Measurements from ENCODE around the gene ETNK2. TPM values are rescaled to one million over a fixed set of nuclear protein-coding genes. Genes with fewer than 3 reads are reported as not detected.

Gene ETNK2
- total and polyA plus RNA-seq, 2 of the 13 experiments (the other 11 are each of a cell fraction or from before 2014, with no cell fraction given): 15.5 to 42.8 TPM

DNA sequence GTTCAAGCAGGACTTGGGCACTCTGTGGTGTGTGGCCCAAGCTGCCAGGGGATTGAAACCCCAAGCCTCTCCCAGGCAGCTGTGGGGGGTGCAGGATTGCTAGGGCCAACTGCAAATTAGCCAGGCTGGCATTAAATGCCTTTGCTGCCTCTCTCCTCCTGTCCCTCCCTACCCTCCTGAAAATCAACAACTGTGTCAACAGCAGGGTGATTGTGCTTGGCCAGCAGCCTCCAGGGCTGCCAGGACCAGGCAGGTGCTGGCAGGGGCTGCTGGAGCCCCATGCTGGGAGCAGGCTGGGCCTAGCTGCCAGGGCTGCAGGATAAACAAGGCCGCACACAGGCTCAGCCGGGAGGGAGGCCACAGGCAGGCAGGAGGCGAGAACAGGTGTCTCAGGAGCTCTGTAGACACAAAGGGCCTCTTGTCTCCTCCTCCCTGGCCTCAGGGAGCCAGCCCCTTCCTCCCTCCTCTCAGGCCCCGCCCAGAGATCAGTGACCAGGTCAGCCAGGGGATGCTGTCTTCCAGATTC is 67.5 kb downstream of the ETNK2 start (continued):
- TF ChIP-seq MAFF (IDR thresholded peaks at IDR 0.05; ENCODE audit: low read depth, low read length): 0 out of 2 replicates have a peak, but pooled peaks have one; percentile 14
- 0 out of 4 replicates have a peak, but pooled peaks of 1 of the 2 experiments have one; percentile 48 for TF ChIP-seq KLF16 (CRISPR knock-in tag; IDR thresholded peaks at IDR 0.05)
- 0 out of 2 replicates have a peak, but pooled peaks have one; percentile 45 for TF ChIP-seq ZNF350 (CRISPR knock-in tag; IDR thresholded peaks at IDR 0.05; ENCODE audit: borderline replicate concordance, low read depth)
- TF ChIP-seq, protein P1, sequence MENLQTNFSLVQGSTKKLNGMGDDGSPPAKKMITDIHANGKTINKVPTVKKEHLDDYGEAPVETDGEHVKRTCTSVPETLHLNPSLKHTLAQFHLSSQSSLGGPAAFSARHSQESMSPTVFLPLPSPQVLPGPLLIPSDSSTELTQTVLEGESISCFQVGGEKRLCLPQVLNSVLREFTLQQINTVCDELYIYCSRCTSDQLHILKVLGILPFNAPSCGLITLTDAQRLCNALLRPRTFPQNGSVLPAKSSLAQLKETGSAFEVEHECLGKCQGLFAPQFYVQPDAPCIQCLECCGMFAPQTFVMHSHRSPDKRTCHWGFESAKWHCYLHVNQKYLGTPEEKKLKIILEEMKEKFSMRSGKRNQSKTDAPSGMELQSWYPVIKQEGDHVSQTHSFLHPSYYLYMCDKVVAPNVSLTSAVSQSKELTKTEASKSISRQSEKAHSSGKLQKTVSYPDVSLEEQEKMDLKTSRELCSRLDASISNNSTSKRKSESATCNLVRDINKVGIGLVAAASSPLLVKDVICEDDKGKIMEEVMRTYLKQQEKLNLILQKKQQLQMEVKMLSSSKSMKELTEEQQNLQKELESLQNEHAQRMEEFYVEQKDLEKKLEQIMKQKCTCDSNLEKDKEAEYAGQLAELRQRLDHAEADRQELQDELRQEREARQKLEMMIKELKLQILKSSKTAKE (CRISPR knock-in tag; IDR thresholded peaks at IDR 0.05; ENCODE audit: borderline replicate concordance): 0 out of 2 replicates have a peak, but pooled peaks have one; percentile 35
- TF ChIP-seq FOXA1 (IDR thresholded peaks at IDR 0.05): no peak
- TF ChIP-seq FOXA1 (CRISPR knock-in tag; IDR thresholded peaks at IDR 0.05): peak; percentile 83
- TF ChIP-seq, protein P2, sequence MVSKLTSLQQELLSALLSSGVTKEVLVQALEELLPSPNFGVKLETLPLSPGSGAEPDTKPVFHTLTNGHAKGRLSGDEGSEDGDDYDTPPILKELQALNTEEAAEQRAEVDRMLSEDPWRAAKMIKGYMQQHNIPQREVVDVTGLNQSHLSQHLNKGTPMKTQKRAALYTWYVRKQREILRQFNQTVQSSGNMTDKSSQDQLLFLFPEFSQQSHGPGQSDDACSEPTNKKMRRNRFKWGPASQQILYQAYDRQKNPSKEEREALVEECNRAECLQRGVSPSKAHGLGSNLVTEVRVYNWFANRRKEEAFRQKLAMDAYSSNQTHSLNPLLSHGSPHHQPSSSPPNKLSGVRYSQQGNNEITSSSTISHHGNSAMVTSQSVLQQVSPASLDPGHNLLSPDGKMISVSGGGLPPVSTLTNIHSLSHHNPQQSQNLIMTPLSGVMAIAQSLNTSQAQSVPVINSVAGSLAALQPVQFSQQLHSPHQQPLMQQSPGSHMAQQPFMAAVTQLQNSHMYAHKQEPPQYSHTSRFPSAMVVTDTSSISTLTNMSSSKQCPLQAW (CRISPR knock-in tag; IDR thresholded peaks at IDR 0.05): peak; percentile 60
- no peak for TF ChIP-seq FOXP1 (IDR thresholded peaks at IDR 0.05)
- peak; percentile 32; the same call in 1 of the 2 replicates for TF ChIP-seq FOXP1 (CRISPR knock-in tag; IDR thresholded peaks at IDR 0.05)
- TF ChIP-seq, protein P3, sequence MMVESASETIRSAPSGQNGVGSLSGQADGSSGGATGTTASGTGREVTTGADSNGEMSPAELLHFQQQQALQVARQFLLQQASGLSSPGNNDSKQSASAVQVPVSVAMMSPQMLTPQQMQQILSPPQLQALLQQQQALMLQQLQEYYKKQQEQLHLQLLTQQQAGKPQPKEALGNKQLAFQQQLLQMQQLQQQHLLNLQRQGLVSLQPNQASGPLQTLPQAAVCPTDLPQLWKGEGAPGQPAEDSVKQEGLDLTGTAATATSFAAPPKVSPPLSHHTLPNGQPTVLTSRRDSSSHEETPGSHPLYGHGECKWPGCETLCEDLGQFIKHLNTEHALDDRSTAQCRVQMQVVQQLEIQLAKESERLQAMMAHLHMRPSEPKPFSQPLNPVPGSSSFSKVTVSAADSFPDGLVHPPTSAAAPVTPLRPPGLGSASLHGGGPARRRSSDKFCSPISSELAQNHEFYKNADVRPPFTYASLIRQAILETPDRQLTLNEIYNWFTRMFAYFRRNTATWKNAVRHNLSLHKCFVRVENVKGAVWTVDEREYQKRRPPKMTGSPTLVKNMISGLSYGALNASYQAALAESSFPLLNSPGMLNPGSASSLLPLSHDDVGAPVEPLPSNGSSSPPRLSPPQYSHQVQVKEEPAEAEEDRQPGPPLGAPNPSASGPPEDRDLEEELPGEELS (CRISPR knock-in tag; IDR thresholded peaks at IDR 0.05): peak; percentile 16
- no peak for TF ChIP-seq ZNF431 (CRISPR knock-in tag; IDR thresholded peaks at IDR 0.05; ENCODE audit: borderline replicate concordance, low read depth)
- no peak for TF ChIP-seq ATF1 (CRISPR knock-in tag; IDR thresholded peaks at IDR 0.05)
- peak; percentile 71; the same call in 1 of the 2 replicates for TF ChIP-seq SPEN (CRISPR knock-in tag; IDR thresholded peaks at IDR 0.05; ENCODE audit: low read depth)
- TF ChIP-seq, protein P4, sequence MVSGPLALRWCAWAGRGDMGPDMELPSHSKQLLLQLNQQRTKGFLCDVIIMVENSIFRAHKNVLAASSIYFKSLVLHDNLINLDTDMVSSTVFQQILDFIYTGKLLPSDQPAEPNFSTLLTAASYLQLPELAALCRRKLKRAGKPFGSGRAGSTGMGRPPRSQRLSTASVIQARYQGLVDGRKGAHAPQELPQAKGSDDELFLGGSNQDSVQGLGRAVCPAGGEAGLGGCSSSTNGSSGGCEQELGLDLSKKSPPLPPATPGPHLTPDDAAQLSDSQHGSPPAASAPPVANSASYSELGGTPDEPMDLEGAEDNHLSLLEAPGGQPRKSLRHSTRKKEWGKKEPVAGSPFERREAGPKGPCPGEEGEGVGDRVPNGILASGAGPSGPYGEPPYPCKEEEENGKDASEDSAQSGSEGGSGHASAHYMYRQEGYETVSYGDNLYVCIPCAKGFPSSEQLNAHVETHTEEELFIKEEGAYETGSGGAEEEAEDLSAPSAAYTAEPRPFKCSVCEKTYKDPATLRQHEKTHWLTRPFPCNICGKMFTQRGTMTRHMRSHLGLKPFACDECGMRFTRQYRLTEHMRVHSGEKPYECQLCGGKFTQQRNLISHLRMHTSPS (CRISPR knock-in tag; IDR thresholded peaks at IDR 0.05; ENCODE audit: low read depth): peak; percentile 96
- TF ChIP-seq, protein P5, sequence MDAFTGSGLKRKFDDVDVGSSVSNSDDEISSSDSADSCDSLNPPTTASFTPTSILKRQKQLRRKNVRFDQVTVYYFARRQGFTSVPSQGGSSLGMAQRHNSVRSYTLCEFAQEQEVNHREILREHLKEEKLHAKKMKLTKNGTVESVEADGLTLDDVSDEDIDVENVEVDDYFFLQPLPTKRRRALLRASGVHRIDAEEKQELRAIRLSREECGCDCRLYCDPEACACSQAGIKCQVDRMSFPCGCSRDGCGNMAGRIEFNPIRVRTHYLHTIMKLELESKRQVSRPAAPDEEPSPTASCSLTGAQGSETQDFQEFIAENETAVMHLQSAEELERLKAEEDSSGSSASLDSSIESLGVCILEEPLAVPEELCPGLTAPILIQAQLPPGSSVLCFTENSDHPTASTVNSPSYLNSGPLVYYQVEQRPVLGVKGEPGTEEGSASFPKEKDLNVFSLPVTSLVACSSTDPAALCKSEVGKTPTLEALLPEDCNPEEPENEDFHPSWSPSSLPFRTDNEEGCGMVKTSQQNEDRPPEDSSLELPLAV (CRISPR knock-in tag; conservative IDR thresholded peaks at IDR 0.05; ENCODE audit: low read depth): no peak
- no peak for TF ChIP-seq NPAS2 (CRISPR knock-in tag; IDR thresholded peaks at IDR 0.05; ENCODE audit: borderline replicate concordance)
- 0 out of 2 replicates have a peak, but pooled peaks have one; percentile 15 for TF ChIP-seq POGZ (CRISPR knock-in tag; IDR thresholded peaks at IDR 0.05)
- TF ChIP-seq MXI1 (IDR thresholded peaks at IDR 0.05; ENCODE audit: borderline replicate concordance, low read depth, low read length): peak; percentile 29; the same call in 1 of the 3 replicates
